Measurements from ENCODE around the gene HUWE1. TPM values are rescaled to one million over a fixed set of nuclear protein-coding genes. Genes with fewer than 3 reads are reported as not detected.

The HUWE1 gene
- total and polyA plus RNA-seq, 2 of the 13 experiments (the other 11 are each of a cell fraction or from before 2014, with no cell fraction given), result 63.2 to 68.1 TPM

DNA sequence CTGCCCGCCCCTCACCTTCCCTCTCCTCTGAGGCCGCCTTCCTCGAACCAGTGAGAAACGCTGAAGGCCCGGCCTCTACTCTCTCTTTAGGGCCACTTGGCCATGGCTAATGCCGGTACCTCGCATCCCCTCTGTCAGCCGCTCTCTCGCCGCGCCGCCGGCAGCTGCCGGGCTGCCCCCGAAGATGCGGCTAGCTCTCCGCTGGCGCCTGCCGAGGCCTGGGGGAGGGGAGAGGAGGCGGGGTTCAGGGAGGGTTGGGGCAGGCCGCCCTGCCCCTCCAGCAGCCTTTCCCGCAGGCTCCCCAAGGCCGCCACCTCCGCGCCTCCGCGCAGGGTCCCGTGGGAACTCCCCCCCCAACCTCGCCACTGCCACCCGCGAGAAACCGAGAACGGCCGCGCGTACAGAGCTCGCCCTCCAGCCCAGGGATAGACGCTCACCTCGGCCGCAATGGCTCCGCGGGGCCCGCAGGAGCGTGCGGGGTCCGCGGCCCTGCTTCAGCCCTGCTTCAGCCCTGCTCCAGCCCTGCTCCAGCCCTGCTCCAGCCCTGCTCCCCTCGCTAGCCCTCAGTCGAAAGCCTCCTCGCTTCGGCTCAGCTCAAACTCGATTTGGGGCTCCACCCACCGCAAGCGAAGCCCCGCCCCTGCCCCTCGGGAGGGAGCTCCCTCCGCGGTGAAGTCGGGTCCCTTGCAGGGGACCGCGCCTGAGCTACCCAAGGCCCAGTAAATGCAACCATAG, at the start of gene HUWE1 (continued):
- TF ChIP-seq TSC22D2 (CRISPR knock-in tag; IDR thresholded peaks at IDR 0.05; ENCODE audit: borderline replicate concordance) (no peak), ZSCAN22 (CRISPR knock-in tag; IDR thresholded peaks at IDR 0.05) (no peak), CREM (IDR thresholded peaks at IDR 0.05) (no peak), CREM (CRISPR knock-in tag; IDR thresholded peaks at IDR 0.05) (no peak), HHEX (CRISPR knock-in tag; IDR thresholded peaks at IDR 0.05) (no peak), ZBTB37 (CRISPR knock-in tag; IDR thresholded peaks at IDR 0.05) (no peak), U2AF2 (IDR thresholded peaks at IDR 0.05; ENCODE audit: low read depth, low read length) (no peak), ZNF350 (CRISPR knock-in tag; IDR thresholded peaks at IDR 0.05; ENCODE audit: borderline replicate concordance, low read depth) (peak; percentile 21; the same call in 1 of the 2 replicates), ZNF850 (CRISPR knock-in tag; conservative IDR thresholded peaks at IDR 0.05) (no peak), GZF1 (CRISPR knock-in tag; IDR thresholded peaks at IDR 0.05) (no peak), ZBTB7B (CRISPR knock-in tag; IDR thresholded peaks at IDR 0.05) (no peak), HDAC6 (IDR thresholded peaks at IDR 0.05; ENCODE audit: low read depth, low read length) (no peak), PAF1 (CRISPR knock-in tag; IDR thresholded peaks at IDR 0.05) (no peak), NCOA5 (CRISPR knock-in tag; IDR thresholded peaks at IDR 0.05) (no peak), PAX8 (CRISPR knock-in tag; IDR thresholded peaks at IDR 0.05; ENCODE audit: borderline replicate concordance) (no peak)
- TF ChIP-seq, protein P1, sequence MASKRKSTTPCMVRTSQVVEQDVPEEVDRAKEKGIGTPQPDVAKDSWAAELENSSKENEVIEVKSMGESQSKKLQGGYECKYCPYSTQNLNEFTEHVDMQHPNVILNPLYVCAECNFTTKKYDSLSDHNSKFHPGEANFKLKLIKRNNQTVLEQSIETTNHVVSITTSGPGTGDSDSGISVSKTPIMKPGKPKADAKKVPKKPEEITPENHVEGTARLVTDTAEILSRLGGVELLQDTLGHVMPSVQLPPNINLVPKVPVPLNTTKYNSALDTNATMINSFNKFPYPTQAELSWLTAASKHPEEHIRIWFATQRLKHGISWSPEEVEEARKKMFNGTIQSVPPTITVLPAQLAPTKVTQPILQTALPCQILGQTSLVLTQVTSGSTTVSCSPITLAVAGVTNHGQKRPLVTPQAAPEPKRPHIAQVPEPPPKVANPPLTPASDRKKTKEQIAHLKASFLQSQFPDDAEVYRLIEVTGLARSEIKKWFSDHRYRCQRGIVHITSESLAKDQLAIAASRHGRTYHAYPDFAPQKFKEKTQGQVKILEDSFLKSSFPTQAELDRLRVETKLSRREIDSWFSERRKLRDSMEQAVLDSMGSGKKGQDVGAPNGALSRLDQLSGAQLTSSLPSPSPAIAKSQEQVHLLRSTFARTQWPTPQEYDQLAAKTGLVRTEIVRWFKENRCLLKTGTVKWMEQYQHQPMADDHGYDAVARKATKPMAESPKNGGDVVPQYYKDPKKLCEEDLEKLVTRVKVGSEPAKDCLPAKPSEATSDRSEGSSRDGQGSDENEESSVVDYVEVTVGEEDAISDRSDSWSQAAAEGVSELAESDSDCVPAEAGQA (IDR thresholded peaks at IDR 0.05; ENCODE audit: low read depth), result no peak
- TF ChIP-seq, protein P1 (CRISPR knock-in tag; IDR thresholded peaks at IDR 0.05; ENCODE audit: borderline replicate concordance), result no peak
- TF ChIP-seq, protein P2, sequence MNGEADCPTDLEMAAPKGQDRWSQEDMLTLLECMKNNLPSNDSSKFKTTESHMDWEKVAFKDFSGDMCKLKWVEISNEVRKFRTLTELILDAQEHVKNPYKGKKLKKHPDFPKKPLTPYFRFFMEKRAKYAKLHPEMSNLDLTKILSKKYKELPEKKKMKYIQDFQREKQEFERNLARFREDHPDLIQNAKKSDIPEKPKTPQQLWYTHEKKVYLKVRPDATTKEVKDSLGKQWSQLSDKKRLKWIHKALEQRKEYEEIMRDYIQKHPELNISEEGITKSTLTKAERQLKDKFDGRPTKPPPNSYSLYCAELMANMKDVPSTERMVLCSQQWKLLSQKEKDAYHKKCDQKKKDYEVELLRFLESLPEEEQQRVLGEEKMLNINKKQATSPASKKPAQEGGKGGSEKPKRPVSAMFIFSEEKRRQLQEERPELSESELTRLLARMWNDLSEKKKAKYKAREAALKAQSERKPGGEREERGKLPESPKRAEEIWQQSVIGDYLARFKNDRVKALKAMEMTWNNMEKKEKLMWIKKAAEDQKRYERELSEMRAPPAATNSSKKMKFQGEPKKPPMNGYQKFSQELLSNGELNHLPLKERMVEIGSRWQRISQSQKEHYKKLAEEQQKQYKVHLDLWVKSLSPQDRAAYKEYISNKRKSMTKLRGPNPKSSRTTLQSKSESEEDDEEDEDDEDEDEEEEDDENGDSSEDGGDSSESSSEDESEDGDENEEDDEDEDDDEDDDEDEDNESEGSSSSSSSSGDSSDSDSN (CRISPR knock-in tag; IDR thresholded peaks at IDR 0.05), result peak; percentile 85
- TF ChIP-seq, protein P3, sequence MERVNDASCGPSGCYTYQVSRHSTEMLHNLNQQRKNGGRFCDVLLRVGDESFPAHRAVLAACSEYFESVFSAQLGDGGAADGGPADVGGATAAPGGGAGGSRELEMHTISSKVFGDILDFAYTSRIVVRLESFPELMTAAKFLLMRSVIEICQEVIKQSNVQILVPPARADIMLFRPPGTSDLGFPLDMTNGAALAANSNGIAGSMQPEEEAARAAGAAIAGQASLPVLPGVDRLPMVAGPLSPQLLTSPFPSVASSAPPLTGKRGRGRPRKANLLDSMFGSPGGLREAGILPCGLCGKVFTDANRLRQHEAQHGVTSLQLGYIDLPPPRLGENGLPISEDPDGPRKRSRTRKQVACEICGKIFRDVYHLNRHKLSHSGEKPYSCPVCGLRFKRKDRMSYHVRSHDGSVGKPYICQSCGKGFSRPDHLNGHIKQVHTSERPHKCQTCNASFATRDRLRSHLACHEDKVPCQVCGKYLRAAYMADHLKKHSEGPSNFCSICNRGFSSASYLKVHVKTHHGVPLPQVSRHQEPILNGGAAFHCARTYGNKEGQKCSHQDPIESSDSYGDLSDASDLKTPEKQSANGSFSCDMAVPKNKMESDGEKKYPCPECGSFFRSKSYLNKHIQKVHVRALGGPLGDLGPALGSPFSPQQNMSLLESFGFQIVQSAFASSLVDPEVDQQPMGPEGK (CRISPR knock-in tag; IDR thresholded peaks at IDR 0.05), result peak; percentile 53
